Keratinocyte (primary cell): ENCODE measurements around the gene MYH15. TPM values are rescaled to one million over a fixed set of nuclear protein-coding genes. Genes with fewer than 3 reads are reported as not detected.

Source experiments
- DNase-seq: peaks from one replicate; pipeline ENCODE4 v3.0.0-alpha.2; 2011; ENCODE audit warnings: low read depth, missing footprints, low spot score
- FAIRE-seq: peaks from 2 replicates; lab custom pipeline; 2011; peaks lifted over from hg19 to GRCh38; lab: Jason Lieb, UNC
- H2AFZ ChIP-seq: 2 replicates; pipeline ENCODE4 v1.6.0; 2012; ENCODE audit warnings: low read length, control low read depth, inconsistent platforms; ENCODE audit not compliant: control insufficient read depth
- H3K27ac ChIP-seq: 2 replicates; pipeline ENCODE4 v1.5.1; 2011; ENCODE audit warnings: low read length; ENCODE audit not compliant: control insufficient read depth, insufficient read depth
- H3K27me3 ChIP-seq: 3 replicates; pipeline ENCODE4 v1.6.0; 2011; ENCODE audit warnings: low read length; ENCODE audit not compliant: control insufficient read depth, insufficient read depth; ENCODE audit errors: extremely low read depth
- H3K36me3 ChIP-seq, 2 experiments: 2 replicates in 1 of 2; 3 replicates in 1 of 2; pipeline ENCODE4 v1.5.1; 2011; ENCODE audit warnings: low read length in 2 of 2, mild to moderate bottlenecking in 1 of 2; ENCODE audit not compliant: control insufficient read depth in 2 of 2, insufficient read depth in 2 of 2; ENCODE audit errors: extremely low read depth in 1 of 2
- H3K4me1 ChIP-seq: 3 replicates; pipeline ENCODE4 v1.5.1; 2011; ENCODE audit warnings: low read length; ENCODE audit not compliant: control insufficient read depth, insufficient read depth; ENCODE audit errors: extremely low read depth
- H3K4me2 ChIP-seq: 3 replicates; pipeline ENCODE4 v1.6.0; 2011; ENCODE audit warnings: low read depth, low read length; ENCODE audit not compliant: control insufficient read depth, insufficient read depth; ENCODE audit errors: extremely low read depth
- H3K4me3 ChIP-seq, 3 experiments: fragments of 200-600 bp in 1 of 3; sonication (generic) in 1 of 3; 2 replicates in 2 of 3; 3 replicates in 1 of 3; pipeline ENCODE4 v1.5.1; 2011 to 2016; ENCODE audit warnings: low read length in 3 of 3, mild to moderate bottlenecking in 3 of 3, control low read depth in 2 of 3, inconsistent platforms in 1 of 3, low read depth in 1 of 3, mixed read lengths in 1 of 3, mixed run types in 1 of 3, moderate library complexity in 1 of 3; ENCODE audit not compliant: control insufficient read depth in 2 of 3, insufficient read depth in 2 of 3; ENCODE audit errors: extremely low read depth in 1 of 3
- H3K79me2 ChIP-seq: 2 replicates; pipeline ENCODE4 v1.6.0; 2012; ENCODE audit warnings: low read length; ENCODE audit not compliant: control insufficient read depth, insufficient read depth
- H3K9ac ChIP-seq: 3 replicates; pipeline ENCODE4 v1.6.0; 2011; ENCODE audit warnings: low read length; ENCODE audit not compliant: control insufficient read depth, insufficient read depth; ENCODE audit errors: extremely low read depth
- H3K9me1 ChIP-seq: 3 replicates; pipeline ENCODE4 v1.6.0; 2011; ENCODE audit warnings: low read length; ENCODE audit not compliant: control insufficient read depth, insufficient read depth; ENCODE audit errors: extremely low read depth
- H3K9me3 ChIP-seq: 2 replicates; pipeline ENCODE4 v1.5.1; 2012; ENCODE audit warnings: low read depth, low read length; ENCODE audit not compliant: control insufficient read depth
- H4K20me1 ChIP-seq: 3 replicates; pipeline ENCODE4 v1.6.0; 2011; ENCODE audit warnings: low read length; ENCODE audit not compliant: control insufficient read depth, insufficient read depth; ENCODE audit errors: extremely low read depth
- CTCF ChIP-seq, 3 experiments: IDR thresholded peaks in 1 of 3; conservative IDR thresholded peaks in 1 of 3; optimal IDR thresholded peaks in 1 of 3; 2 replicates in 2 of 3; 3 replicates in 1 of 3; pipeline versions ENCODE3 to v1.5.1; 2011; ENCODE audit warnings: low read length in 3 of 3, mild to moderate bottlenecking in 3 of 3, moderate library complexity in 2 of 3, control low read depth in 1 of 3, inconsistent platforms in 1 of 3; ENCODE audit not compliant: insufficient read depth in 2 of 3; ENCODE audit errors: extremely low read depth in 1 of 3
- EZH2 ChIP-seq: IDR thresholded peaks from one replicate; pipeline ENCODE4 v1.6.1; 2012; ENCODE audit warnings: inconsistent platforms, mild to moderate bottlenecking, low read length, moderate library complexity
- dilution Hi-C: fragments of 300-500 bp; cut with MboI; formaldehyde crosslinking; loops from one replicate; pipeline ENCODE4 v1.7.0; 2020; ENCODE audit warnings: low sequenced_read_pairs; ENCODE audit not compliant: extremely low pct_ligation_motif_present
- polyA plus RNA-seq, 5 experiments: library from polyadenylated mRNA; depleted of rRNA in 3 of 5; stranded (reverse) in 3 of 5; stranded (forward) in 1 of 5; unstranded in 1 of 5; fragments of >200 nt; gene quantifications; 1 replicate in 1 of 5; 2 replicates in 3 of 5; 3 replicates in 1 of 5; pipeline versions ENCODE4 v1.2.1 to v1.2.3, GENCODE V29; 2011 to 2012; ENCODE audit warnings: missing spikeins in 2 of 5, low read depth in 1 of 5, low replicate concordance in 1 of 5

The MYH15 gene
- polyA plus RNA-seq, 1 donor (not counting 4 experiments of a cell fraction or from before 2014, with no cell fraction given), result 0.87 TPM

GRCh38 chr3:108407886-108408285 is 102.5 kb downstream of the MYH15 start:
- H3K79me2 ChIP-seq, result no peaks in the 10 kb centered on the region
- H3K4me2 ChIP-seq, result no peak overlapping the region
- no peak for FAIRE-seq
- dilution Hi-C loops, result no loop called here
- H3K36me3 ChIP-seq, result no peaks in the 10 kb centered on the region
- H3K9me3 ChIP-seq, result no peaks in the 10 kb centered on the region
- H3K4me3 ChIP-seq, result no peak overlapping the region
- no peaks in the 10 kb centered on the region for H3K27me3 ChIP-seq
- no peak for TF ChIP-seq EZH2
- no peak for TF ChIP-seq CTCF (optimal IDR thresholded peaks at IDR 0.05 in 1 of 3, IDR thresholded peaks at IDR 0.05 in 1 of 3, conservative IDR thresholded peaks at IDR 0.05 in 1 of 3; ENCODE audit: extremely low read depth in 1 of 3, insufficient read depth in 2 of 3, low read length in 3 of 3)
- no peak overlapping the region for H3K27ac ChIP-seq
- H2AFZ ChIP-seq, result no peak overlapping the region
- no peak for DNase-seq
- H4K20me1 ChIP-seq, result no peaks in the 10 kb centered on the region
- H3K9me1 ChIP-seq, result no peaks in the 10 kb centered on the region
- H3K9ac ChIP-seq, result no peak overlapping the region
- peaks cover 13% of the 10 kb centered on the region for H3K4me1 ChIP-seq

- no peak overlapping the region for H3K4me2 ChIP-seq
- H4K20me1 ChIP-seq, result no peaks in the 10 kb centered on the region
- H3K9ac ChIP-seq, result no peak overlapping the region
- H3K27ac ChIP-seq, result no peak overlapping the region
- H3K36me3 ChIP-seq, result no peaks in the 10 kb centered on the region
- H3K9me3 ChIP-seq, result no peaks in the 10 kb centered on the region
- no peaks in the 10 kb centered on the region for H3K79me2 ChIP-seq
- no peaks in the 10 kb centered on the region for H3K9me1 ChIP-seq
- H3K27me3 ChIP-seq, result no peaks in the 10 kb centered on the region
- TF ChIP-seq EZH2 (no peak), CTCF (optimal IDR thresholded peaks at IDR 0.05 in 1 of 3, IDR thresholded peaks at IDR 0.05 in 1 of 3, conservative IDR thresholded peaks at IDR 0.05 in 1 of 3; ENCODE audit: extremely low read depth in 1 of 3, insufficient read depth in 2 of 3, low read length in 3 of 3) (peak; percentile 48 to 70 (median 68))
- FAIRE-seq, result peak; percentile 59
- no peak for DNase-seq
- dilution Hi-C loops, result no loop called here
- H2AFZ ChIP-seq, result no peak overlapping the region
- no peak overlapping the region for H3K4me3 ChIP-seq
- peaks cover 8% of the 10 kb centered on the region for H3K4me1 ChIP-seq
Observed at GRCh38 chr3:108406661-108407206, 103.7 kb downstream of the MYH15 start.
